ENCODE results near the gene DCAF4.
"Not testable (repeated sequence)": the region's sequence is repeated elsewhere in the genome, so short reads cannot be mapped to it uniquely, and the experiment has no call there.

Gene DCAF4

DNA sequence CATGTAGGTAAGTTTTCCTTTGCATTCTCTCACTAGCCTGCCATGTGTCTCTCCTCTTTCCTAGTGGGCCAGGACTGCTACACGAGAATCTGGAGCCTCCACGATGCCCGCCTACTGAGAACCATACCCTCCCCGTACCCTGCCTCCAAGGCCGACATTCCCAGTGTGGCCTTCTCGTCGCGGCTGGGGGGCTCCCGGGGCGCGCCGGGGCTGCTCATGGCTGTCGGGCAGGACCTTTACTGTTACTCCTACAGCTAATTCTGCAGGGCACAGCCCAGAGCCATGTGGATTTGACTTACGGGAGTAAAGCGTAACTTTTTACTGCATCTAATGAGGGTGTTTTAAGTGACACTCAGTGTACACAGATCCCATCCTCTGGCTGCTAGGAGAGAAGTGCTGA, 32.3 kb downstream of the DCAF4 start:
- H3K4me1 ChIP-seq (ENCODE audit: insufficient read depth, low read length), result no peaks in the 10 kb centered on the region
- H3K4me3 ChIP-seq (ENCODE audit: low read length), result no peak overlapping the region
- no peak overlapping the region for H3K9ac ChIP-seq (ENCODE audit: low read depth, low read length)
- no peak overlapping the region for H3K27ac ChIP-seq (ENCODE audit: low read length)
- H3K27me3 ChIP-seq (ENCODE audit: insufficient read depth, low read length), result no peaks in the 10 kb centered on the region
- no peaks in the 10 kb centered on the region for H3K9me3 ChIP-seq (ENCODE audit: insufficient read depth, low read depth, low read length)
- H3K36me3 ChIP-seq (ENCODE audit: insufficient read depth, low read depth, low read length), result peaks cover 30% of the 10 kb centered on the region

DNA sequence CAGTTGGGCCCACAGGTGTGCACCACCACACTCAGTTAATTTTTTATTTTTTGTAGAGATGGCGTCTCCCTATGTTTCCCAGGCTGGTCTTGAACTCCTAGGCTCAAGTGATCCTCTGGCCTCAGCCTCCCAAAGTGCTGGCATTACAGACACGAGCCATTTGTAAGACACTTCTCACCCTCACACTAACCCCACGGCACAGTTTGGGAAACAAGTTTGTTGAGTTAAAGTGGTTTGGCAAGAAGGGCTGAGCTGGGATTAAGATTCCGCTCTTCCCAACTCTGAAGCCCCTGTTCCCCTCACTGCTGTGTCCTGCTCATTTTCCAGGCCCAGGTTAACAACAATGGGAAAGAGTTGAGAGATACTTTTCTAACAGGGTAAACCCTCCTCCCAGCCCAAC, 34.8 kb downstream of the DCAF4 start:
- H3K27ac ChIP-seq (ENCODE audit: low read length); H3K9ac ChIP-seq (ENCODE audit: low read depth, low read length); H3K9me3 ChIP-seq (ENCODE audit: insufficient read depth, low read depth, low read length); H3K4me3 ChIP-seq (ENCODE audit: low read length); H3K4me1 ChIP-seq (ENCODE audit: insufficient read depth, low read length); H3K27me3 ChIP-seq (ENCODE audit: insufficient read depth, low read length): not testable (repeated sequence)
- H3K36me3 ChIP-seq (ENCODE audit: insufficient read depth, low read depth, low read length), result peaks cover 26% of the 10 kb centered on the region

- Histone ChIP-seq H3K9ac (ENCODE audit: low read depth, low read length) (no peak overlapping the region), H3K27ac (ENCODE audit: low read length) (no peak overlapping the region), H3K27me3 (ENCODE audit: insufficient read depth, low read length) (no peaks in the 10 kb centered on the region), H3K9me3 (ENCODE audit: insufficient read depth, low read depth, low read length) (no peaks in the 10 kb centered on the region), H3K4me3 (ENCODE audit: low read length) (no peak overlapping the region), H3K4me1 (ENCODE audit: insufficient read depth, low read length) (no peaks in the 10 kb centered on the region), H3K36me3 (ENCODE audit: insufficient read depth, low read depth, low read length) (peaks cover 19% of the 10 kb centered on the region)
These were observed 35.5 kb downstream of the DCAF4 start for GRCh38 chr14:72961579-72962335.

DNA sequence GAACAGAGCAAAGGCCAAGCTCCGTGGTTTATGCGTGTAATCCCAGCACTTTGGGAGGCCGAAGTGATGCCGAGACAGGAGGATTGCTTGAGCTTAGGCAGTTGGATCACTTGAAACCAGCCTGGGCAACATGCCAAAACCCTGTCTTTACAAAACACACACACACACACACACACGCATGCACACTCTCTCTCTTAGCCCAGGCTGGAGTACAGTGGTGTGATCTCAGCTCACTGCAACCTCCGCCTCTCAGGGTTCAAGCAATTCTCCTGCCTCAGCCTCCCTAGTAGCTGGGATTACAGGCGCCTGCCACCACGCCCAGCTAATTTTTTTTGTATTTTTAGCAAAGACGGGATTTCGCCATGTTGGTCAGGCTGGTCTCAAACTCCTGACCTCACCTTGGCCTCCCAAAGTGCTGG, 36.1 kb downstream of the DCAF4 start:
- not testable (repeated sequence) for H3K4me3 ChIP-seq (ENCODE audit: low read length); H3K9ac ChIP-seq (ENCODE audit: low read depth, low read length); H3K4me1 ChIP-seq (ENCODE audit: insufficient read depth, low read length); H3K27ac ChIP-seq (ENCODE audit: low read length); H3K27me3 ChIP-seq (ENCODE audit: insufficient read depth, low read length); H3K9me3 ChIP-seq (ENCODE audit: insufficient read depth, low read depth, low read length)
- H3K36me3 ChIP-seq (ENCODE audit: insufficient read depth, low read depth, low read length), result peaks cover 17% of the 10 kb centered on the region

- Histone ChIP-seq H3K36me3 (ENCODE audit: insufficient read depth, low read depth, low read length) (peaks cover 14% of the 10 kb centered on the region), H3K9me3 (ENCODE audit: insufficient read depth, low read depth, low read length) (no peaks in the 10 kb centered on the region), H3K4me1 (ENCODE audit: insufficient read depth, low read length) (no peaks in the 10 kb centered on the region), H3K9ac (ENCODE audit: low read depth, low read length) (no peak overlapping the region), H3K4me3 (ENCODE audit: low read length) (no peak overlapping the region), H3K27me3 (ENCODE audit: insufficient read depth, low read length) (no peaks in the 10 kb centered on the region), H3K27ac (ENCODE audit: low read length) (no peak overlapping the region)
These were observed 36.6 kb downstream of the DCAF4 start for GRCh38 chr14:72962829-72963312.

GRCh38 chr14:72965249-72965648, 39.0 kb downstream of the DCAF4 start:
- Histone ChIP-seq H3K36me3 (ENCODE audit: insufficient read depth, low read depth, low read length) (0 out of 2 replicates have a peak, but pooled peaks cover 5% of the 10 kb centered on the region), H3K27ac (ENCODE audit: low read length) (no peak overlapping the region), H3K4me1 (ENCODE audit: insufficient read depth, low read length) (no peaks in the 10 kb centered on the region), H3K27me3 (ENCODE audit: insufficient read depth, low read length) (no peaks in the 10 kb centered on the region), H3K9ac (ENCODE audit: low read depth, low read length) (no peak overlapping the region), H3K9me3 (ENCODE audit: insufficient read depth, low read depth, low read length) (no peaks in the 10 kb centered on the region), H3K4me3 (ENCODE audit: low read length) (no peak overlapping the region)

DNA sequence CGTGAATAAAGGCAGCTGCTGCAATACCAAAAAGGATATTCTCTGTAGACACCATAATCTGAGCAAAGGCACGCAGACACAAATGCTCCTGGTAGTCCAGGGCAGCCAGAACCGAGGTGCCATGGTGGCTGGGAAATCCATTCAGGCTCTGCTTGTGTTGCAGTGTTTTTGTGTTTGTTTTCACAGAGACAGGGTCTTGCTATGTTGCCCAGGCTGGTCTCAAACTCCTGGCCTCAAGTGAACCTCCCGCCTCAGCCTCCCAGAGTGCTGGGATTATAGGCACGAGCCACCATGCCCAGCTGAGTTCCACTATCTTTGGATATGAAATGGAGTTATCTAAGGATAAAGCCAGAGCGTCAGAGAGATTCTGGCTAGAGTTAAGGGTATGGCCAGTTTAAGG, 39.8 kb downstream of the DCAF4 start:
- no peak overlapping the region for H3K27ac ChIP-seq (ENCODE audit: low read length)
- H3K4me1 ChIP-seq (ENCODE audit: insufficient read depth, low read length), result no peaks in the 10 kb centered on the region

GRCh38 chr14:72968316-72968715, 42.1 kb downstream of the DCAF4 start:
- Histone ChIP-seq H3K27ac (ENCODE audit: low read length) (no peak overlapping the region), H3K27me3 (ENCODE audit: insufficient read depth, low read length) (no peaks in the 10 kb centered on the region), H3K36me3 (ENCODE audit: insufficient read depth, low read depth, low read length) (peaks cover 14% of the 10 kb centered on the region; the same call in 1 of the 2 replicates), H3K9ac (ENCODE audit: low read depth, low read length) (no peak overlapping the region), H3K4me3 (ENCODE audit: low read length) (no peak overlapping the region), H3K9me3 (ENCODE audit: insufficient read depth, low read depth, low read length) (no peaks in the 10 kb centered on the region), H3K4me1 (ENCODE audit: insufficient read depth, low read length) (no peaks in the 10 kb centered on the region)

More for the DNA sequence above, 39.8 kb downstream of the DCAF4 start:
- H3K9ac ChIP-seq (ENCODE audit: low read depth, low read length), result no peak overlapping the region
- no peak overlapping the region for H3K4me3 ChIP-seq (ENCODE audit: low read length)
- no peaks in the 10 kb centered on the region for H3K9me3 ChIP-seq (ENCODE audit: insufficient read depth, low read depth, low read length)
- H3K36me3 ChIP-seq (ENCODE audit: insufficient read depth, low read depth, low read length), result 0 out of 2 replicates have a peak, but pooled peaks cover 10% of the 10 kb centered on the region
- H3K27me3 ChIP-seq (ENCODE audit: insufficient read depth, low read length), result no peaks in the 10 kb centered on the region

- H3K36me3 ChIP-seq (ENCODE audit: insufficient read depth, low read depth, low read length), result peaks cover 31% of the 10 kb centered on the region
- H3K27me3 ChIP-seq (ENCODE audit: insufficient read depth, low read length), result no peaks in the 10 kb centered on the region
- H3K27ac ChIP-seq (ENCODE audit: low read length), result no peak overlapping the region
- no peaks in the 10 kb centered on the region for H3K4me1 ChIP-seq (ENCODE audit: insufficient read depth, low read length)
- H3K9me3 ChIP-seq (ENCODE audit: insufficient read depth, low read depth, low read length), result no peaks in the 10 kb centered on the region
- H3K4me3 ChIP-seq (ENCODE audit: low read length), result no peak overlapping the region
- no peak overlapping the region for H3K9ac ChIP-seq (ENCODE audit: low read depth, low read length)
These were observed 43.9 kb downstream of the DCAF4 start for GRCh38 chr14:72970058-72970630.

GRCh38 chr14:72970824-72971434, 44.7 kb downstream of the DCAF4 start:
- H3K27ac ChIP-seq (ENCODE audit: low read length), result no peak overlapping the region
- no peaks in the 10 kb centered on the region for H3K4me1 ChIP-seq (ENCODE audit: insufficient read depth, low read length)
- no peaks in the 10 kb centered on the region for H3K27me3 ChIP-seq (ENCODE audit: insufficient read depth, low read length)
- no peak overlapping the region for H3K9ac ChIP-seq (ENCODE audit: low read depth, low read length)
- H3K4me3 ChIP-seq (ENCODE audit: low read length), result no peak overlapping the region
- H3K9me3 ChIP-seq (ENCODE audit: insufficient read depth, low read depth, low read length), result no peaks in the 10 kb centered on the region
- peaks cover 39% of the 10 kb centered on the region for H3K36me3 ChIP-seq (ENCODE audit: insufficient read depth, low read depth, low read length)

- Histone ChIP-seq H3K36me3 (ENCODE audit: insufficient read depth, low read depth, low read length) (peaks cover 49% of the 10 kb centered on the region), H3K27me3 (ENCODE audit: insufficient read depth, low read length) (no peaks in the 10 kb centered on the region), H3K9ac (ENCODE audit: low read depth, low read length) (no peak overlapping the region), H3K27ac (ENCODE audit: low read length) (no peak overlapping the region), H3K9me3 (ENCODE audit: insufficient read depth, low read depth, low read length) (no peaks in the 10 kb centered on the region), H3K4me3 (ENCODE audit: low read length) (no peak overlapping the region), H3K4me1 (ENCODE audit: insufficient read depth, low read length) (peaks cover under 1% of the 10 kb centered on the region; the same call in 1 of the 2 replicates)
These were observed 48.4 kb downstream of the DCAF4 start for GRCh38 chr14:72974661-72975060.

GRCh38 chr14:72975770-72976169, 49.5 kb downstream of the DCAF4 start:
- Histone ChIP-seq H3K9ac (ENCODE audit: low read depth, low read length) (no peak overlapping the region), H3K9me3 (ENCODE audit: insufficient read depth, low read depth, low read length) (no peaks in the 10 kb centered on the region), H3K4me1 (ENCODE audit: insufficient read depth, low read length) (peaks cover 2% of the 10 kb centered on the region; the same call in 1 of the 2 replicates), H3K36me3 (ENCODE audit: insufficient read depth, low read depth, low read length) (peaks cover 46% of the 10 kb centered on the region), H3K27ac (ENCODE audit: low read length) (no peak overlapping the region), H3K4me3 (ENCODE audit: low read length) (no peak overlapping the region), H3K27me3 (ENCODE audit: insufficient read depth, low read length) (no peaks in the 10 kb centered on the region)

All from iPS-20b (cell line).